SIG-M5 treated with dmso at 0.1 percent for 504 hours (cell line): ENCODE data around the gene FBXW7.
A peak's percentile ranks its signal among the peaks of the same experiment; 100 is the strongest.
"Not testable (repeated sequence)": the region's sequence is repeated elsewhere in the genome, so short reads cannot be mapped to it uniquely, and the experiment has no call there.

Experiments
- DNase-seq: peaks from one replicate; lab custom pipeline; 2025; ENCODE audit not compliant: unreplicated experiment; lab: John Stamatoyannopoulos, UW

Gene FBXW7

GRCh38 chr4:152535903-152536544 is at the start of gene FBXW7:
TSS of gene FBXW7 (minus strand) at chr4:152536092. CDS start at chr4:152411803, 124,289 bp downstream.
- DNase-seq = peak; percentile 95

GRCh38 chr4:152585023-152585441 is 49.1 kb upstream of the FBXW7 start:
- no peak for DNase-seq

- DNase-seq = no peak
These were observed 45.8 kb upstream of the FBXW7 start for GRCh38 chr4:152581536-152582160.

GRCh38 chr4:152579916-152580315 is 44.0 kb upstream of the FBXW7 start:
- DNase-seq = no peak

- no peak for DNase-seq
These were observed 43.3 kb upstream of the FBXW7 start for GRCh38 chr4:152579107-152579764.

- DNase-seq = no peak
These were observed 42.8 kb upstream of the FBXW7 start for GRCh38 chr4:152578670-152579069.

- peak; percentile 71 for DNase-seq
These were observed 42.0 kb upstream of the FBXW7 start for GRCh38 chr4:152577708-152578396.

- DNase-seq = no peak
These were observed 39.6 kb upstream of the FBXW7 start for GRCh38 chr4:152575533-152575932.

GRCh38 chr4:152573861-152574260 is 38.0 kb upstream of the FBXW7 start:
- DNase-seq = no peak

- DNase-seq = peak; percentile 33
These were observed 36.7 kb upstream of the FBXW7 start for GRCh38 chr4:152572417-152573086.

GRCh38 chr4:152571770-152572169 is 35.9 kb upstream of the FBXW7 start:
- DNase-seq = no peak

GRCh38 chr4:152571296-152571695 is 35.4 kb upstream of the FBXW7 start:
- no peak for DNase-seq

- DNase-seq = no peak
These were observed 29.4 kb upstream of the FBXW7 start for GRCh38 chr4:152565333-152565732.

GRCh38 chr4:152564336-152564735 is 28.4 kb upstream of the FBXW7 start:
- DNase-seq = no peak

GRCh38 chr4:152563209-152563608 is 27.3 kb upstream of the FBXW7 start:
- DNase-seq = no peak

GRCh38 chr4:152559641-152560040 is 23.7 kb upstream of the FBXW7 start:
- no peak for DNase-seq

- no peak for DNase-seq
These were observed 22.5 kb upstream of the FBXW7 start for GRCh38 chr4:152558396-152558795.

GRCh38 chr4:152556834-152557233 is 20.9 kb upstream of the FBXW7 start:
- no peak for DNase-seq

GRCh38 chr4:152556283-152556682 is 20.4 kb upstream of the FBXW7 start:
- no peak for DNase-seq

GRCh38 chr4:152554742-152555141 is 18.9 kb upstream of the FBXW7 start:
- DNase-seq = no peak

- not testable (repeated sequence) for DNase-seq
These were observed 14.8 kb upstream of the FBXW7 start for GRCh38 chr4:152550687-152551086.
